GM23338 (cell line): Measurements from ENCODE around the gene CEP192. TPM values are rescaled to one million over a fixed set of nuclear protein-coding genes. Genes with fewer than 3 reads are reported as not detected.

Experiments used
- ATAC-seq: fragments of 200-7000 bp; cut with Tn5 transposase; 3 replicates; pipeline ENCODE4 v1.9.1; 2020
- DNase-seq: peaks from one replicate; pipeline ENCODE4 v3.0.0-alpha.2; 2015; ENCODE audit warnings: low spot score
- H2AFZ ChIP-seq: fragments of 200-600 bp; sonication (generic); 2 replicates; pipeline ENCODE4 v1.8.0; 2016; ENCODE audit warnings: antibody characterized with exemption, mild to moderate bottlenecking, moderate library complexity
- H3F3A ChIP-seq: fragments of 200-600 bp; sonication (generic); replicated peaks from 2 replicates; pipeline ENCODE4 v1.8.0; 2017; ENCODE audit warnings: antibody characterized with exemption, mixed run types, low read depth
- H3K27ac ChIP-seq: fragments of 200-600 bp; sonication (generic); 2 replicates; pipeline ENCODE4 v1.6.1; 2016; ENCODE audit warnings: low read depth
- H3K27me3 ChIP-seq: fragments of 200-600 bp; sonication (generic); 2 replicates; pipeline ENCODE4 v1.8.0; 2016; ENCODE audit warnings: mild to moderate bottlenecking, mixed run types, moderate library complexity; ENCODE audit not compliant: insufficient read depth
- H3K36me3 ChIP-seq: fragments of 200-600 bp; sonication (generic); 2 replicates; pipeline ENCODE4 v1.8.0; 2016; ENCODE audit warnings: mild to moderate bottlenecking; ENCODE audit not compliant: insufficient read depth
- H3K4me1 ChIP-seq: fragments of 200-600 bp; sonication (generic); 2 replicates; pipeline ENCODE4 v1.8.0; 2016; ENCODE audit warnings: mild to moderate bottlenecking, moderate library complexity; ENCODE audit not compliant: insufficient read depth
- H3K4me2 ChIP-seq: fragments of 200-600 bp; sonication (generic); 2 replicates; pipeline ENCODE4 v1.7.1; 2017; ENCODE audit warnings: mixed run types
- H3K4me3 ChIP-seq: fragments of 200-600 bp; sonication (generic); 2 replicates; pipeline ENCODE4 v1.6.1; 2016; ENCODE audit warnings: mixed run types
- H3K79me2 ChIP-seq: fragments of 200-600 bp; sonication (generic); replicated peaks from 2 replicates; pipeline ENCODE4 v1.8.0; 2017; ENCODE audit warnings: mild to moderate bottlenecking; ENCODE audit not compliant: insufficient read depth
- H3K9me2 ChIP-seq: fragments of 200-600 bp; sonication (generic); 2 replicates; pipeline ENCODE4 v1.8.0; 2017; ENCODE audit not compliant: insufficient read depth
- H4K20me1 ChIP-seq: fragments of 200-600 bp; sonication (generic); replicated peaks from 2 replicates; pipeline ENCODE4 v1.8.0; 2017; ENCODE audit warnings: mild to moderate bottlenecking; ENCODE audit not compliant: insufficient read depth
- H3K27ac Mint-ChIP-seq: 2 replicates; pipeline ENCODE4 v1.8.0; 2020; ENCODE audit warnings: inconsistent platforms, mild to moderate bottlenecking, moderate library complexity, mixed read lengths
- H3K27me3 Mint-ChIP-seq: 3 replicates; pipeline ENCODE4 v1.8.0; 2022; ENCODE audit warnings: low read depth, mild to moderate bottlenecking, moderate library complexity, mixed read lengths, inconsistent platforms; ENCODE audit not compliant: insufficient read depth, poor library complexity
- H3K36me3 Mint-ChIP-seq: 3 replicates; pipeline ENCODE4 v1.8.0; 2021; ENCODE audit warnings: low read depth, mild to moderate bottlenecking, inconsistent platforms, moderate library complexity, mixed read lengths
- H3K4me1 Mint-ChIP-seq: 3 replicates; pipeline ENCODE4 v1.8.0; 2020; ENCODE audit warnings: mild to moderate bottlenecking, inconsistent platforms, mixed read lengths
- H3K4me3 Mint-ChIP-seq: 3 replicates; pipeline ENCODE4 v1.8.0; 2021; ENCODE audit warnings: moderate library complexity, mild to moderate bottlenecking, inconsistent platforms, mixed read lengths
- H3K9me3 Mint-ChIP-seq: 3 replicates; pipeline ENCODE4 v1.8.0; 2020; ENCODE audit warnings: moderate library complexity, mild to moderate bottlenecking, inconsistent platforms, mixed read lengths
- CREB1 ChIP-seq: fragments of 250-450 bp; sonication (Bioruptor Pico); IDR thresholded peaks from 2 replicates; pipeline ENCODE4 v1.5.0; 2020; ENCODE audit warnings: low read depth, mild to moderate bottlenecking, moderate library complexity
- EZH2 ChIP-seq: fragments of 200-600 bp; sonication (generic); IDR thresholded peaks from one replicate; pipeline ENCODE4 v1.8.0; 2017; ENCODE audit warnings: antibody characterized with exemption, mild to moderate bottlenecking, low read depth; ENCODE audit not compliant: unreplicated experiment
- EZH2phosphoT487 ChIP-seq: fragments of 200-600 bp; sonication (generic); IDR thresholded peaks from one replicate; pipeline ENCODE4 v1.8.1; 2018; ENCODE audit warnings: antibody characterized with exemption; ENCODE audit not compliant: unreplicated experiment
- JUNB ChIP-seq: IDR thresholded peaks from one replicate; pipeline ENCODE4 v1.6.1; 2016; ENCODE audit warnings: antibody characterized with exemption; ENCODE audit not compliant: unreplicated experiment
- NANOG ChIP-seq: IDR thresholded peaks from 2 replicates; pipeline ENCODE4 v1.6.1; 2016; ENCODE audit warnings: antibody characterized with exemption, borderline replicate concordance
- POLR2AphosphoS5 ChIP-seq: IDR thresholded peaks from 2 replicates; pipeline ENCODE4 v1.6.1; 2016; ENCODE audit warnings: antibody characterized with exemption, low read depth
- STAT1 ChIP-seq: IDR thresholded peaks from one replicate; pipeline ENCODE4 v1.6.1; 2016; ENCODE audit warnings: antibody characterized with exemption; ENCODE audit not compliant: unreplicated experiment
- ZNF114 ChIP-seq: fragments of 250-450 bp; sonication (Bioruptor Pico); IDR thresholded peaks from 2 replicates; pipeline ENCODE4 v1.5.0; 2020; ENCODE audit warnings: mild to moderate bottlenecking, moderate library complexity
- ZNF331 ChIP-seq: fragments of 250-450 bp; sonication (Bioruptor Pico); IDR thresholded peaks from 2 replicates; pipeline ENCODE4 v1.5.0; 2020; ENCODE audit warnings: low read depth, mild to moderate bottlenecking, moderate library complexity
- polyA plus RNA-seq: library from polyadenylated mRNA; unstranded; fragments of >200 nt; fragmentation: Nextera tagmentation; extraction: Ambion mirVana; gene quantifications from 2 replicates; pipeline ENCODE4 v1.2.1, GENCODE V29; 2016
- total RNA-seq: library from RNA; depleted of rRNA; stranded (reverse); fragments of >200 nt; shearing (Covaris generic); gene quantifications from 2 replicates; pipeline ENCODE4 v1.2.3, GENCODE V29; 2014
- TF ChIP-seq, protein P1 (sequence below): IDR thresholded peaks from one replicate; pipeline ENCODE4 v1.6.1; 2018; ENCODE audit warnings: antibody characterized with exemption; ENCODE audit not compliant: unreplicated experiment
- TF ChIP-seq, protein P2 (sequence below): fragments of 250-450 bp; sonication (Bioruptor Pico); IDR thresholded peaks from 2 replicates; pipeline ENCODE4 v1.5.0; 2020; ENCODE audit warnings: mild to moderate bottlenecking, moderate library complexity
- TF ChIP-seq, protein P3 (sequence below), 2 experiments: fragments of 200-600 bp in 1 of 2; sonication (generic) in 1 of 2; conservative IDR thresholded peaks; 2 replicates each; pipeline versions ENCODE4 v1.5.1 to v1.6.1; 2016 to 2017; ENCODE audit warnings: antibody characterized with exemption in 2 of 2, low read depth in 2 of 2, mild to moderate bottlenecking in 2 of 2, moderate library complexity in 1 of 2
- TF ChIP-seq, protein P4 (sequence below): IDR thresholded peaks from 2 replicates; pipeline ENCODE4 v1.6.1; 2016; ENCODE audit warnings: antibody characterized with exemption

The CEP192 gene
- total and polyA plus RNA-seq, 2 experiments from 2014 or later, result 15.2 to 30.6 TPM

DNA sequence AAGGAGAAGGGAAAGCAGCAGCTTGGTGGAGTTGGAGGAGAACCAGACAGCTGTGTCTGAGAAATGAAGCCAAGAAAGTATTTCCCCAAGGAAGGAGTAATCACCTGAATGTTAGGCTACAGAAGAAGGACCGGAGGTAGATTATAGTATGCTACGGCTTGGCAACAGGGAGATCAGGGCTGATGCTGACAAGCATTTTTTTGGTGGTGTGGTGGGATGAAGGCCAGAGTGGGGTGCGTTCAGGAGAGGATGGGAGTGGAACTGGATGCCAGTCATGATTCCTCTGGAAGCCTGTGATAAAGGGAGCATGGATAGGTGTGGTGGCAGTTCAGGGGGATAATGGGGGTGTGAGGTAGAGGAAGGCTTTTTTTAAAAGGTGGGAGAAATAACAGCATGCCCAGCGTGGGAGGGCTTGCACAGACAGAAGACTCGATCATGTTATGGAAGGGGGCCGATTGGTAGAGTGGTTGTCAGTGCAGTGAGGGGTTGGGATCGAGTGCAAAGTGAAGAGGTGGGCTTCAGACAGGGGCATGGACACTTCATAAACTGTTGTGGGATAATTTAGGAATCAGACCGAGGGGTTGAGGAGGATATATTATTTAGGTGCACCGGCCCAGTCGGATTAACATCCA lies 5.6 kb downstream of the CEP192 start:
- H3K4me3 ChIP-seq, result no peak overlapping the region

More for the DNA sequence above, 5.6 kb downstream of the CEP192 start:
- H3K4me1 Mint-ChIP-seq, result no peaks in the 10 kb centered on the region; the same call in 1 of the 3 replicates
- Histone ChIP-seq H3K27ac (no peak overlapping the region), H3K79me2 (peaks cover 93% of the 10 kb centered on the region), H3K4me1 (peaks cover 10% of the 10 kb centered on the region), H2AFZ (no peak overlapping the region), H3K4me2 (no peak overlapping the region), H3K9me2 (no peaks in the 10 kb centered on the region), H3K27me3 (no peaks in the 10 kb centered on the region), H4K20me1 (peaks cover 48% of the 10 kb centered on the region), H3K36me3 (peaks cover 9% of the 10 kb centered on the region; the same call in 1 of the 2 replicates), H3F3A (no peaks in the 10 kb centered on the region)
- no peaks in the 10 kb centered on the region; the same call in 2 of the 3 replicates for H3K36me3 Mint-ChIP-seq
- H3K9me3 Mint-ChIP-seq, result no peaks in the 10 kb centered on the region
- H3K27ac Mint-ChIP-seq, result no peak overlapping the region
- H3K27me3 Mint-ChIP-seq, result no peaks in the 10 kb centered on the region
- no peak overlapping the region for H3K4me3 Mint-ChIP-seq
- TF ChIP-seq EZH2phosphoT487, result no peak
- no peak for TF ChIP-seq JUNB
- TF ChIP-seq, protein P1, sequence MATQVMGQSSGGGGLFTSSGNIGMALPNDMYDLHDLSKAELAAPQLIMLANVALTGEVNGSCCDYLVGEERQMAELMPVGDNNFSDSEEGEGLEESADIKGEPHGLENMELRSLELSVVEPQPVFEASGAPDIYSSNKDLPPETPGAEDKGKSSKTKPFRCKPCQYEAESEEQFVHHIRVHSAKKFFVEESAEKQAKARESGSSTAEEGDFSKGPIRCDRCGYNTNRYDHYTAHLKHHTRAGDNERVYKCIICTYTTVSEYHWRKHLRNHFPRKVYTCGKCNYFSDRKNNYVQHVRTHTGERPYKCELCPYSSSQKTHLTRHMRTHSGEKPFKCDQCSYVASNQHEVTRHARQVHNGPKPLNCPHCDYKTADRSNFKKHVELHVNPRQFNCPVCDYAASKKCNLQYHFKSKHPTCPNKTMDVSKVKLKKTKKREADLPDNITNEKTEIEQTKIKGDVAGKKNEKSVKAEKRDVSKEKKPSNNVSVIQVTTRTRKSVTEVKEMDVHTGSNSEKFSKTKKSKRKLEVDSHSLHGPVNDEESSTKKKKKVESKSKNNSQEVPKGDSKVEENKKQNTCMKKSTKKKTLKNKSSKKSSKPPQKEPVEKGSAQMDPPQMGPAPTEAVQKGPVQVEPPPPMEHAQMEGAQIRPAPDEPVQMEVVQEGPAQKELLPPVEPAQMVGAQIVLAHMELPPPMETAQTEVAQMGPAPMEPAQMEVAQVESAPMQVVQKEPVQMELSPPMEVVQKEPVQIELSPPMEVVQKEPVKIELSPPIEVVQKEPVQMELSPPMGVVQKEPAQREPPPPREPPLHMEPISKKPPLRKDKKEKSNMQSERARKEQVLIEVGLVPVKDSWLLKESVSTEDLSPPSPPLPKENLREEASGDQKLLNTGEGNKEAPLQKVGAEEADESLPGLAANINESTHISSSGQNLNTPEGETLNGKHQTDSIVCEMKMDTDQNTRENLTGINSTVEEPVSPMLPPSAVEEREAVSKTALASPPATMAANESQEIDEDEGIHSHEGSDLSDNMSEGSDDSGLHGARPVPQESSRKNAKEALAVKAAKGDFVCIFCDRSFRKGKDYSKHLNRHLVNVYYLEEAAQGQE, result no peak
- TF ChIP-seq, protein P2, sequence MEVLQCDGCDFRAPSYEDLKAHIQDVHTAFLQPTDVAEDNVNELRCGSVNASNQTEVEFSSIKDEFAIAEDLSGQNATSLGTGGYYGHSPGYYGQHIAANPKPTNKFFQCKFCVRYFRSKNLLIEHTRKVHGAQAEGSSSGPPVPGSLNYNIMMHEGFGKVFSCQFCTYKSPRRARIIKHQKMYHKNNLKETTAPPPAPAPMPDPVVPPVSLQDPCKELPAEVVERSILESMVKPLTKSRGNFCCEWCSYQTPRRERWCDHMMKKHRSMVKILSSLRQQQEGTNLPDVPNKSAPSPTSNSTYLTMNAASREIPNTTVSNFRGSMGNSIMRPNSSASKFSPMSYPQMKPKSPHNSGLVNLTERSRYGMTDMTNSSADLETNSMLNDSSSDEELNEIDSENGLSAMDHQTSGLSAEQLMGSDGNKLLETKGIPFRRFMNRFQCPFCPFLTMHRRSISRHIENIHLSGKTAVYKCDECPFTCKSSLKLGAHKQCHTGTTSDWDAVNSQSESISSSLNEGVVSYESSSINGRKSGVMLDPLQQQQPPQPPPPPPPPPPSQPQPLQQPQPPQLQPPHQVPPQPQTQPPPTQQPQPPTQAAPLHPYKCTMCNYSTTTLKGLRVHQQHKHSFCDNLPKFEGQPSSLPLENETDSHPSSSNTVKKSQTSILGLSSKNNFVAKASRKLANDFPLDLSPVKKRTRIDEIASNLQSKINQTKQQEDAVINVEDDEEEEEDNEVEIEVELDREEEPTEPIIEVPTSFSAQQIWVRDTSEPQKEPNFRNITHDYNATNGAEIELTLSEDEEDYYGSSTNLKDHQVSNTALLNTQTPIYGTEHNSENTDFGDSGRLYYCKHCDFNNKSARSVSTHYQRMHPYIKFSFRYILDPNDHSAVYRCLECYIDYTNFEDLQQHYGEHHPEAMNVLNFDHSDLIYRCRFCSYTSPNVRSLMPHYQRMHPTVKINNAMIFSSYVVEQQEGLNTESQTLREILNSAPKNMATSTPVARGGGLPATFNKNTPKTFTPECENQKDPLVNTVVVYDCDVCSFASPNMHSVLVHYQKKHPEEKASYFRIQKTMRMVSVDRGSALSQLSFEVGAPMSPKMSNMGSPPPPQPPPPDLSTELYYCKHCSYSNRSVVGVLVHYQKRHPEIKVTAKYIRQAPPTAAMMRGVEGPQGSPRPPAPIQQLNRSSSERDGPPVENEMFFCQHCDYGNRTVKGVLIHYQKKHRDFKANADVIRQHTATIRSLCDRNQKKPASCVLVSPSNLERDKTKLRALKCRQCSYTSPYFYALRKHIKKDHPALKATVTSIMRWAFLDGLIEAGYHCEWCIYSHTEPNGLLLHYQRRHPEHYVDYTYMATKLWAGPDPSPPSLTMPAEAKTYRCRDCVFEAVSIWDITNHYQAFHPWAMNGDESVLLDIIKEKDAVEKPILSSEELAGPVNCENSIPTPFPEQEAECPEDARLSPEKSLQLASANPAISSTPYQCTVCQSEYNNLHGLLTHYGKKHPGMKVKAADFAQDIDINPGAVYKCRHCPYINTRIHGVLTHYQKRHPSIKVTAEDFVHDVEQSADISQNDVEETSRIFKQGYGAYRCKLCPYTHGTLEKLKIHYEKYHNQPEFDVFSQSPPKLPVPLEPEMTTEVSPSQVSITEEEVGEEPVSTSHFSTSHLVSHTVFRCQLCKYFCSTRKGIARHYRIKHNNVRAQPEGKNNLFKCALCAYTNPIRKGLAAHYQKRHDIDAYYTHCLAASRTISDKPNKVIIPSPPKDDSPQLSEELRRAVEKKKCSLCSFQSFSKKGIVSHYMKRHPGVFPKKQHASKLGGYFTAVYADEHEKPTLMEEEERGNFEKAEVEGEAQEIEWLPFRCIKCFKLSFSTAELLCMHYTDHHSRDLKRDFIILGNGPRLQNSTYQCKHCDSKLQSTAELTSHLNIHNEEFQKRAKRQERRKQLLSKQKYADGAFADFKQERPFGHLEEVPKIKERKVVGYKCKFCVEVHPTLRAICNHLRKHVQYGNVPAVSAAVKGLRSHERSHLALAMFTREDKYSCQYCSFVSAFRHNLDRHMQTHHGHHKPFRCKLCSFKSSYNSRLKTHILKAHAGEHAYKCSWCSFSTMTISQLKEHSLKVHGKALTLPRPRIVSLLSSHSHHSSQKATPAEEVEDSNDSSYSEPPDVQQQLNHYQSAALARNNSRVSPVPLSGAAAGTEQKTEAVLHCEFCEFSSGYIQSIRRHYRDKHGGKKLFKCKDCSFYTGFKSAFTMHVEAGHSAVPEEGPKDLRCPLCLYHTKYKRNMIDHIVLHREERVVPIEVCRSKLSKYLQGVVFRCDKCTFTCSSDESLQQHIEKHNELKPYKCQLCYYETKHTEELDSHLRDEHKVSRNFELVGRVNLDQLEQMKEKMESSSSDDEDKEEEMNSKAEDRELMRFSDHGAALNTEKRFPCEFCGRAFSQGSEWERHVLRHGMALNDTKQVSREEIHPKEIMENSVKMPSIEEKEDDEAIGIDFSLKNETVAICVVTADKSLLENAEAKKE (CRISPR knock-in tag), result no peak
- no peak for TF ChIP-seq ZNF114 (CRISPR knock-in tag)
- TF ChIP-seq EZH2, result no peak
- TF ChIP-seq, protein P3, sequence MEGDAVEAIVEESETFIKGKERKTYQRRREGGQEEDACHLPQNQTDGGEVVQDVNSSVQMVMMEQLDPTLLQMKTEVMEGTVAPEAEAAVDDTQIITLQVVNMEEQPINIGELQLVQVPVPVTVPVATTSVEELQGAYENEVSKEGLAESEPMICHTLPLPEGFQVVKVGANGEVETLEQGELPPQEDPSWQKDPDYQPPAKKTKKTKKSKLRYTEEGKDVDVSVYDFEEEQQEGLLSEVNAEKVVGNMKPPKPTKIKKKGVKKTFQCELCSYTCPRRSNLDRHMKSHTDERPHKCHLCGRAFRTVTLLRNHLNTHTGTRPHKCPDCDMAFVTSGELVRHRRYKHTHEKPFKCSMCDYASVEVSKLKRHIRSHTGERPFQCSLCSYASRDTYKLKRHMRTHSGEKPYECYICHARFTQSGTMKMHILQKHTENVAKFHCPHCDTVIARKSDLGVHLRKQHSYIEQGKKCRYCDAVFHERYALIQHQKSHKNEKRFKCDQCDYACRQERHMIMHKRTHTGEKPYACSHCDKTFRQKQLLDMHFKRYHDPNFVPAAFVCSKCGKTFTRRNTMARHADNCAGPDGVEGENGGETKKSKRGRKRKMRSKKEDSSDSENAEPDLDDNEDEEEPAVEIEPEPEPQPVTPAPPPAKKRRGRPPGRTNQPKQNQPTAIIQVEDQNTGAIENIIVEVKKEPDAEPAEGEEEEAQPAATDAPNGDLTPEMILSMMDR (conservative IDR thresholded peaks at IDR 0.05; ENCODE audit: low read depth in 2 of 2), result no peak
- no peak for TF ChIP-seq CREB1 (CRISPR knock-in tag)
- TF ChIP-seq NANOG, result no peak
- no peak for TF ChIP-seq STAT1
- TF ChIP-seq POLR2AphosphoS5, result no peak
- TF ChIP-seq, protein P4, sequence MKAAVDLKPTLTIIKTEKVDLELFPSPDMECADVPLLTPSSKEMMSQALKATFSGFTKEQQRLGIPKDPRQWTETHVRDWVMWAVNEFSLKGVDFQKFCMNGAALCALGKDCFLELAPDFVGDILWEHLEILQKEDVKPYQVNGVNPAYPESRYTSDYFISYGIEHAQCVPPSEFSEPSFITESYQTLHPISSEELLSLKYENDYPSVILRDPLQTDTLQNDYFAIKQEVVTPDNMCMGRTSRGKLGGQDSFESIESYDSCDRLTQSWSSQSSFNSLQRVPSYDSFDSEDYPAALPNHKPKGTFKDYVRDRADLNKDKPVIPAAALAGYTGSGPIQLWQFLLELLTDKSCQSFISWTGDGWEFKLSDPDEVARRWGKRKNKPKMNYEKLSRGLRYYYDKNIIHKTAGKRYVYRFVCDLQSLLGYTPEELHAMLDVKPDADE, result no peak
- TF ChIP-seq ZNF331 (CRISPR knock-in tag), result no peak
- ATAC-seq, result no peak
- no peak for DNase-seq
